HG02759 (cell line): ENCODE results near the gene LAMA5.

ENCODE experiments used
- ATAC-seq: cut with Tn5 transposase; IDR thresholded peaks from one replicate; pipeline ENCODE4 v1.9.1; 2021; ENCODE audit warnings: mild to moderate bottlenecking, moderate library complexity; ENCODE audit not compliant: unreplicated experiment

Gene LAMA5

GRCh38 chr20:62350098-62350628, 16.9 kb downstream of the LAMA5 start:
- ATAC-seq: no peak

- ATAC-seq: no peak
Observed at GRCh38 chr20:62349556-62350097, 17.5 kb downstream of the LAMA5 start.

- no peak for ATAC-seq
Observed at GRCh38 chr20:62348604-62349003, 18.5 kb downstream of the LAMA5 start.

- ATAC-seq: no peak
Observed at GRCh38 chr20:62347445-62347844, 19.7 kb downstream of the LAMA5 start.

GRCh38 chr20:62347151-62347404, 20.0 kb downstream of the LAMA5 start:
- no peak for ATAC-seq

GRCh38 chr20:62346398-62347150, 20.5 kb downstream of the LAMA5 start:
- no peak for ATAC-seq

- no peak for ATAC-seq
Observed at GRCh38 chr20:62345681-62346370, 21.3 kb downstream of the LAMA5 start.

- ATAC-seq: no peak
Observed at GRCh38 chr20:62344782-62345181, 22.3 kb downstream of the LAMA5 start.

- ATAC-seq: no peak
Observed at GRCh38 chr20:62344092-62344491, 23.0 kb downstream of the LAMA5 start.

- ATAC-seq: no peak
Observed at GRCh38 chr20:62342910-62343309, 24.2 kb downstream of the LAMA5 start.

GRCh38 chr20:62339647-62340062, 27.5 kb downstream of the LAMA5 start:
- ATAC-seq: peak; percentile 70

GRCh38 chr20:62338294-62338620, 28.9 kb downstream of the LAMA5 start:
- ATAC-seq: no peak

GRCh38 chr20:62337558-62338293, 29.4 kb downstream of the LAMA5 start:
- ATAC-seq: peak; percentile 46

- ATAC-seq: no peak
Observed at GRCh38 chr20:62336775-62337557, 30.1 kb downstream of the LAMA5 start.

- no peak for ATAC-seq
Observed at GRCh38 chr20:62336329-62336728, 30.8 kb downstream of the LAMA5 start.

- ATAC-seq: no peak
Observed at GRCh38 chr20:62335532-62335931, 31.6 kb downstream of the LAMA5 start.

GRCh38 chr20:62334881-62335280, 32.2 kb downstream of the LAMA5 start:
- ATAC-seq: no peak

- no peak for ATAC-seq
Observed at GRCh38 chr20:62333820-62334595, 33.1 kb downstream of the LAMA5 start.

GRCh38 chr20:62332989-62333819, 33.9 kb downstream of the LAMA5 start:
- no peak for ATAC-seq
